GM12864 (cell line): Measurements from ENCODE around the gene EMX1.

ENCODE experiments used
- DNase-seq: peaks from one replicate; pipeline ENCODE4 v3.0.0-alpha.2; 2011; ENCODE audit warnings: low read depth
- H3K4me3 ChIP-seq: 2 replicates; pipeline ENCODE4 v1.5.1; 2011; ENCODE audit warnings: mild to moderate bottlenecking, low read depth, low read length, control low read depth
- TF ChIP-seq, protein P1 (sequence below): IDR thresholded peaks from 2 replicates; pipeline ENCODE4 v1.5.1; 2011; ENCODE audit warnings: low read depth, mild to moderate bottlenecking, moderate library complexity, low read length, control low read depth, inconsistent platforms; ENCODE audit errors: missing control alignments

Gene EMX1

DNA sequence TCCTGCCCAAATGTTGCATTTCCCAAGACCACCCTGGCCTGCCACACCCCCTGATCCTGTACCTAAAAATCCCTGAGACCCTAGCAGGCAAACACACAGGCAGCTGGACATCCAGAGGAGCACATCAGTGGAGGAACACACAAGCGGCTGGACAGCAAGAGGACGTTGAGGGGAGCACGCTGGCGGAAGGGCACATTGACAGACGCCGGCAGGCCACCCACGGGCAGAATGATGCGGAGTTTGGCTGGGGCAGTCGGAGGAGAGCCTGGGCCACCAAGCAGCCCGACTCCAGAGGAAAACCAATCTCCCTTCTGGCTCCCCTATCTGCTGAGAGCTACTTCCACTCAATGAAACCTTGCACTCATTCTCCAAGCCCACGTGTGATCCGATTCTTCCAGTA, 47.7 kb downstream of the EMX1 start:
- TF ChIP-seq, protein P1, sequence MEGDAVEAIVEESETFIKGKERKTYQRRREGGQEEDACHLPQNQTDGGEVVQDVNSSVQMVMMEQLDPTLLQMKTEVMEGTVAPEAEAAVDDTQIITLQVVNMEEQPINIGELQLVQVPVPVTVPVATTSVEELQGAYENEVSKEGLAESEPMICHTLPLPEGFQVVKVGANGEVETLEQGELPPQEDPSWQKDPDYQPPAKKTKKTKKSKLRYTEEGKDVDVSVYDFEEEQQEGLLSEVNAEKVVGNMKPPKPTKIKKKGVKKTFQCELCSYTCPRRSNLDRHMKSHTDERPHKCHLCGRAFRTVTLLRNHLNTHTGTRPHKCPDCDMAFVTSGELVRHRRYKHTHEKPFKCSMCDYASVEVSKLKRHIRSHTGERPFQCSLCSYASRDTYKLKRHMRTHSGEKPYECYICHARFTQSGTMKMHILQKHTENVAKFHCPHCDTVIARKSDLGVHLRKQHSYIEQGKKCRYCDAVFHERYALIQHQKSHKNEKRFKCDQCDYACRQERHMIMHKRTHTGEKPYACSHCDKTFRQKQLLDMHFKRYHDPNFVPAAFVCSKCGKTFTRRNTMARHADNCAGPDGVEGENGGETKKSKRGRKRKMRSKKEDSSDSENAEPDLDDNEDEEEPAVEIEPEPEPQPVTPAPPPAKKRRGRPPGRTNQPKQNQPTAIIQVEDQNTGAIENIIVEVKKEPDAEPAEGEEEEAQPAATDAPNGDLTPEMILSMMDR: no peak
- DNase-seq: no peak
- no peak overlapping the region for H3K4me3 ChIP-seq

DNA sequence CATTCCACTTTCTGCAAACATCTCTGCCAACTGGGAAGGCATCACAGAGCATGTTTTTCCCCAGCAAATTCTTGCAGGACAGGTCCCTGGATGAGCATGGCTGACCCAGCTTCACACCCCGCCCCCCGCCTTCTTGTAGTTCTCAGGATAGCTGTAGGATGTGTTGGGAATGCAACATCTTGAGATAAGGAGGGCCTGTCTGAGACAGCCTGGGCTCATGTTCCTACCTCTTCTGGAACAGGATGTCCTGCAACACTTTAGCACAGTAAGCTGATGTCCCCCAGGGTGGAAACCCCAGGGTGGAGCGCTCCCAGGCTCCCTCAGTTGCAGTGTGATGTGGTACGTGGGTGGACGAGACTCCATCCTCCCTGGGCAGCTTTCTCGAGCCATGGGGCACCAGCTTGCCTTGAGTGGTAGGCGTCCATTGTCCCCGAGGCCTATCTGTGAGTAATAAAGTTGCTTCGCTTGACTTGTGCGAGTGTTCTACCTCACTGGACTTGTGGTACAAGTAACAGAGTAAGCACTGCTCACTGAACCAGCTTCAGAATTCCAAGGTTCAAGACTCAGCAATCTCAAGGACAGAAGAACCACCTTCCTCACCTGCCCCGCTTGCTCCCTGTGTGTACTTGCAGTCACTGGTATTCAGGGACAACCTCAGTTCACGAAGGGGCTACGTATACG, 48.6 kb downstream of the EMX1 start:
- DNase-seq: no peak
- no peak overlapping the region for H3K4me3 ChIP-seq
- TF ChIP-seq, protein P1: no peak

DNA sequence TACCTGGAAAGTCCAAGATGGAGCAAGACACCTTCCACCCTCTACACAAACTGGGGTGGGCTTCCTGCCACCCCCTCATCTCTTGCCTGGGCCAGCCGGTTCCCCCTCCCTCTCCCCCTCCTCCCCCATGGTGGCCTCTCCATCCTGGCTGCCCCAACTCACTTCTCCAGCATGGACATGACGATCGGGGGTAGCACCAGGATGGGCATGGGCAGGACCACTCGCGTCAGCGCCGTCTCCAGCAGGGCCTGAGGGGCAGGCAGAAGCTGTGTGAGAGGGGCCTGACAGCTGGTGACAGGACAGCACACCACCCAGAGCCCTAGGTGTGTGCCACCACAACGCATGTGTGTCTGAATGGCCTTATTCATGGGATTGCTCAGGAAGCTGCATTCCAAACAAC, 51.0 kb downstream of the EMX1 start:
- TF ChIP-seq, protein P1: no peak
- H3K4me3 ChIP-seq: no peak overlapping the region
- DNase-seq: no peak

DNA sequence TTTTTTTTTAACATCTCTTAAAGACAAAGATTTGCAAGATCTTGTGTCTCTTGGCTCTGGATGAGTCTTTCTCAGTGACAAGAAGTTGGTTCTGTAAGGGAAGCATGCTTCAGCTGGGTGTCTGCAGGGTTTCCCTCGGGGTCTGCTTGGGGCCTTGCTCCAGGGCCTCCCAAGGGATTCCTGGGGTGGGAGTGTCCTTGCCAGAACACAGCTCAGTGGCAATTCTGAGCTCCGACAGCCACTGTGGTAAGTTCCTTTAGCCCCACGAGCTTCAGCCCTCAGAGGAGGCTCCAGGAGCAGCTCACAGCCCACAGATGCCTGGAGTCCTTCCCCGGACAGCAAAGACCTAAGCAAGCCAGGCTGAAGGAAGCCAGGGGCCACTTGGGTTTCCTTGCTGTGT, 52.4 kb downstream of the EMX1 start:
- TF ChIP-seq, protein P1: no peak
- DNase-seq: no peak
- H3K4me3 ChIP-seq: no peak overlapping the region

DNA sequence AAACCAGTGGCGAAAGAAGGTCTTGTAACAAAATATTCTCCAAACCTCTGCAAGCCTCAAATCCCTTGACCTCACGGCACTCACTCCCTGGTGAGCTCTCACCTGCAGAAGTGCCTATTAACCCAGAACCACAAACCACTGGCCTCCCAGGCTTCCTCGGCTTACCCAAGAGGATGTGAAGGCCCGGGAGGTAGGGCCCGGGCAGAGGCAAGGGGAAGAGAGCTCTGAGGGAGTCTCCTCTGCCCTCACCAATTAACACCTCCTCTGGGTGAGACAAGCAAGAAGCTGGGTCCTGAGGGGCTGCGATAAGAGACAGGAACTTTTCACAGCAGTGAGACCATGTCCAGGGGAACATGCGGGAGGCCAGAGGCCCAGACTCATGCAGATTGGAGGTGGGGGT, 53.7 kb downstream of the EMX1 start:
- TF ChIP-seq, protein P1: no peak
- no peak for DNase-seq
- no peak overlapping the region for H3K4me3 ChIP-seq

DNA sequence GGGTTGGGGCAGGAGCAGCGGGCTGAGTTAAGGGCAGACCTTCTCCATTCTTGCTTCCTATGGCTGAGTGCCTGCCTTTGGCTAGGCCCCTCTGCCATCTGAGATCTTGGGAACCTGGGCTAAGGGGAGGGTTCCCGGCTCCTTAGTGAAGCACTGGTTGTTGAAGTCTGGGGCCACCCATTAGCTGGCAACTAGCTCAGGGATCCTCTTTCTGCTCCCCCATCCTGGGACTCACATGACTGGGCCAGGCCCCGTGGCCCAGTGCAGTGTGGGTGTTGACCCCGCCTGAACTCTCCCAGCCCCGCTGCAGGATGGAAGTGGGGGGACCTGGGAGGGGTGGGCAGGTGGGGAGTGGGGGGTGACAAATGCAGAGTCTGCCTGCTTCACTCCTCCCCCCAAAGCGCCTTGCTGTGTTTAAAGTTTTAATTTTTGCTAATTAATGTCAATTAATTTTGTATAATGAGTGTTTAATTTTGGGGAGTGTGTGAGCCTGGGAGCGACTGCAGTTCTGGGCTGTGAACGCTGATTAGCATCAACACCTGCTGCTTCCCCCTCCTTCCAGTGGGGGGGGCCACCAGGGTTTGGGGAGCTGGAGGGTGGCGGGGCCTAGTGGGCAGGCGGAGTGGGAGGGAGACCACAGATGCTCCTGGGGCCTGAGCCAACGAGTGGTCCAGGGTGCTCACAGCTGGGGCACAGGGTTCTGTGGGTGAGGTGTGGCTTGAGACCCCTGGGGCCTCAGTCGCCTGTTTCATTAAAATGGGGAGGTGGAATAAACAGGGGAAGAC, 55.2 kb downstream of the EMX1 start:
- H3K4me3 ChIP-seq: no peak overlapping the region
- DNase-seq: no peak
- TF ChIP-seq, protein P1: no peak
